ENCODE data around the gene IKBKG.

IKBKG gene

DNA sequence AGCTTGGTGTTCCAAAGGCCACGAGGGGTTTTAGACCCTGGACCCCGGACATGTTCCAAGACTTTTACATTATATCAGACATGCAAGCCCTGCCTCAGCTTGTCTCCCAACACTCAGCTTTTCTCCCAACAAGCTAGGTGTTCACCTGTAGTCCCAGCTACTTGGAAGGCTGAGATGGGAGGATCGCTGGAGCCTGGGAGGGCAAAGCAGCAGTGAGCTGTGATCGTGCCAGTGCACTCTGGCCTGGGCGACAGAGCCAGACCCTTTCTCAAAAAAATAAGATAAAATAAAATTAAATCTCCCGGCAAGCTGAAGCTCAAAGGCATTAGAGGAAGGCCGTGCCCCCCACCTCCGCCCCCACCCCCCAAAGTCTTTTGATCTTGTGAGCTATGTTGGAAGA lies 51.2 kb downstream of the IKBKG start:
- H3K4me3 ChIP-seq (ENCODE audit: low read depth, low read length), result no peak overlapping the region
- TF ChIP-seq, protein P1, sequence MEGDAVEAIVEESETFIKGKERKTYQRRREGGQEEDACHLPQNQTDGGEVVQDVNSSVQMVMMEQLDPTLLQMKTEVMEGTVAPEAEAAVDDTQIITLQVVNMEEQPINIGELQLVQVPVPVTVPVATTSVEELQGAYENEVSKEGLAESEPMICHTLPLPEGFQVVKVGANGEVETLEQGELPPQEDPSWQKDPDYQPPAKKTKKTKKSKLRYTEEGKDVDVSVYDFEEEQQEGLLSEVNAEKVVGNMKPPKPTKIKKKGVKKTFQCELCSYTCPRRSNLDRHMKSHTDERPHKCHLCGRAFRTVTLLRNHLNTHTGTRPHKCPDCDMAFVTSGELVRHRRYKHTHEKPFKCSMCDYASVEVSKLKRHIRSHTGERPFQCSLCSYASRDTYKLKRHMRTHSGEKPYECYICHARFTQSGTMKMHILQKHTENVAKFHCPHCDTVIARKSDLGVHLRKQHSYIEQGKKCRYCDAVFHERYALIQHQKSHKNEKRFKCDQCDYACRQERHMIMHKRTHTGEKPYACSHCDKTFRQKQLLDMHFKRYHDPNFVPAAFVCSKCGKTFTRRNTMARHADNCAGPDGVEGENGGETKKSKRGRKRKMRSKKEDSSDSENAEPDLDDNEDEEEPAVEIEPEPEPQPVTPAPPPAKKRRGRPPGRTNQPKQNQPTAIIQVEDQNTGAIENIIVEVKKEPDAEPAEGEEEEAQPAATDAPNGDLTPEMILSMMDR (IDR thresholded peaks at IDR 0.05; ENCODE audit: insufficient read depth, low read depth, low read length, missing control alignments), result no peak
- no peak for DNase-seq (ENCODE audit: low read depth)

DNA sequence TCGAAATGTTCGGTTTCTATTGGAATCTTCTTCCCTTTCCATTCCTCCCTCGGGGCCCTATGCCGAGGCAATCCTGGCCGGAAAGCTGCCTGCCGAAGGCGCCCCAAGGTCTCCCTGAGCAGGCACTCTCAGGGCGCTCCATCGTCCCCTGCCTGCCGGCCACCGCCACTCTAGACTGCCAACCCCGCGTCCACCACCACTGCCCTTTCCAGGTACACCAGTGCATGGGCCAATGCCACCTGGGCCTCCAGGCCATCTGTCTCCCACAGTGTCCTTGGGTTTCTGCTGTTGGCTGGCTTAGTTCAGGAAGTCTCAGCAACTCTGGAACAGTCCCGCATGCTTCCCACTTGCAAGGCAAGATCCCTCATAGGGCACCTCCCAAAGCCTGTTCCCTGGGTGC lies 52.1 kb downstream of the IKBKG start:
- no peak overlapping the region for H3K4me3 ChIP-seq (ENCODE audit: low read depth, low read length)
- DNase-seq (ENCODE audit: low read depth), result no peak
- TF ChIP-seq, protein P1 (IDR thresholded peaks at IDR 0.05; ENCODE audit: insufficient read depth, low read depth, low read length, missing control alignments), result no peak

DNA sequence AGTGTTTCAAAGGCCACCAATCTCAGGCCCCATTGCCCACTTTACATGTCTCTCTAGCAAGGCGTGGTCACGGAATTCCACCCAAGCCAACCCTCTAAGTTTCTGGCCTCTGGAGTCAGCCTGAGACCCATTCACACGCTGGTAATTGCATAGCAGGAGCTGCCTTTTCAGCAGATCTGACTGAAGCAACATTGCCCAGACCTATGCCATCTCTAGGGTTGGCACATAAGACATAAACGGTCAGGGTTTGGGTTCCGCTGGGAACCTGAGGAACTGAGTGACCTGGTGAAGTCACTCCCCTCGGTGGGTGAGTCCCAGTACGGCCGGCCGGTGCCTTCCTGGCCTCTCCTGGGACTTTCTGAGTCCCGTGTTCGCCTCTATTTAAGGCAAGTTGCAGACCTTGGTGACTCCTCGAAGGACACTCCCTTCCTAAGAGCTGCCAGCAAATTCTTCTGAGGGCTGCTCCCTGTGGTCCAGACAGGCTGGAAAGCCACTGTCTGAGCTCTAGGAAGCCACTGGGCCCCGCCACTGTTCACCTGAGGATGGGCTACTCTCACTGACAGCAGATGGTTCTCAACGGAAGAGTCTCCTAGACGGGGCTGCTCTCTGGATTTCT lies 53.4 kb downstream of the IKBKG start:
- TF ChIP-seq, protein P1 (IDR thresholded peaks at IDR 0.05; ENCODE audit: insufficient read depth, low read depth, low read length, missing control alignments), result no peak
- H3K4me3 ChIP-seq (ENCODE audit: low read depth, low read length), result no peak overlapping the region
- no peak for DNase-seq (ENCODE audit: low read depth)

DNA sequence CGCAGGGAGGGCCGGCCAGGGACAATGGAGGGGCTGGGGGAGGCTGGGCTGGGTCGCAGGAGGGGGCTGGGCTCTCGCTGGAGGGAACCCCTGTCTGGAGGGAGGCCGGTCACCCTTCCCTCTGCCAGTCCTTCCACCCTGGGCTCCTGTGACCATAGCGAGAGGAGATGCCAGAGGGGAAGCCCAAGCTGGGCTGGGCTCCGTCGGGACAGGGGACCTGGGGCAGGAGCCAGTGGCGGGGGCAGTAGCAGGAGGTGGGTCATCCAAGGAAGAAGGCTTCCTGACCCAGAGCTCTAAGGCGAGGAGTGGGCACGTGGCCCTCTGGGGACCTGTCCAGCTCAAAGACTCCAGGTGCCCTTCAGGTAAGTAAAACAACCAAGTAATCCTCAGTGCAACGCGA lies 54.8 kb downstream of the IKBKG start:
- TF ChIP-seq, protein P1 (IDR thresholded peaks at IDR 0.05; ENCODE audit: insufficient read depth, low read depth, low read length, missing control alignments), result no peak
- DNase-seq (ENCODE audit: low read depth), result no peak
- no peak overlapping the region for H3K4me3 ChIP-seq (ENCODE audit: low read depth, low read length)

DNA sequence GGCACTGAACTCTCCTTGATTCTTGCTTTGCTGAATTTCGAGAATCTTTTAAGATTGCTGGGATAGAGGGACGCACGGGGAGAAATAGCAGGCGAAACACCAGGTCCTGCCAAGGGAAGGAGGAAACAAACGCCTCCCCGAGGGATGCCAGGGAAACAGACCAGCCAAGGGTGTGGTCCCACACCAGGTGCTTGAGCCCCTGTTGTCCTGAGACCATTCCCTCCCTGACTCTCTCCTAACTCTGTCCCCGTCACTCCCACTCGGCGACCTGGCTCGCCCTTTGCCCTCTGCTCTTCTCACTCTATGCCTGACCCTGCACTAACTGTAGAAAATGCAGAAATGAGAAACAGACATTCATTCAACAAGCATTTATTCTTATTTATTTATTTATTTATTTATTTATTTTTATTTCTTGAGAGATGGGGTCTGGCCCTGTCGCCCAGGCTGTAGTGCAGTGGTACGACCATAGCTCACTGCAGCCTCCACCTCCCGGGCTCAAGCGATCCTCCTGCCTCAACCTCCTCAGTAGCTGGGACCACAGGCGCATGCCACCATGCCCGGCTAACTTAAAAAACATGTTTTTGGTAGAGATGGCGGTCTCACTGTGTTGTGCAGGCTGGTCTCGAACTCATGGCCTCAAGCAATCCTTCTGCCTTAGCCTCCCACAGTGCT lies 55.5 kb downstream of the IKBKG start:
- no peak overlapping the region for H3K4me3 ChIP-seq (ENCODE audit: low read depth, low read length)
- TF ChIP-seq, protein P1 (IDR thresholded peaks at IDR 0.05; ENCODE audit: insufficient read depth, low read depth, low read length, missing control alignments), result no peak
- DNase-seq (ENCODE audit: low read depth), result no peak

DNA sequence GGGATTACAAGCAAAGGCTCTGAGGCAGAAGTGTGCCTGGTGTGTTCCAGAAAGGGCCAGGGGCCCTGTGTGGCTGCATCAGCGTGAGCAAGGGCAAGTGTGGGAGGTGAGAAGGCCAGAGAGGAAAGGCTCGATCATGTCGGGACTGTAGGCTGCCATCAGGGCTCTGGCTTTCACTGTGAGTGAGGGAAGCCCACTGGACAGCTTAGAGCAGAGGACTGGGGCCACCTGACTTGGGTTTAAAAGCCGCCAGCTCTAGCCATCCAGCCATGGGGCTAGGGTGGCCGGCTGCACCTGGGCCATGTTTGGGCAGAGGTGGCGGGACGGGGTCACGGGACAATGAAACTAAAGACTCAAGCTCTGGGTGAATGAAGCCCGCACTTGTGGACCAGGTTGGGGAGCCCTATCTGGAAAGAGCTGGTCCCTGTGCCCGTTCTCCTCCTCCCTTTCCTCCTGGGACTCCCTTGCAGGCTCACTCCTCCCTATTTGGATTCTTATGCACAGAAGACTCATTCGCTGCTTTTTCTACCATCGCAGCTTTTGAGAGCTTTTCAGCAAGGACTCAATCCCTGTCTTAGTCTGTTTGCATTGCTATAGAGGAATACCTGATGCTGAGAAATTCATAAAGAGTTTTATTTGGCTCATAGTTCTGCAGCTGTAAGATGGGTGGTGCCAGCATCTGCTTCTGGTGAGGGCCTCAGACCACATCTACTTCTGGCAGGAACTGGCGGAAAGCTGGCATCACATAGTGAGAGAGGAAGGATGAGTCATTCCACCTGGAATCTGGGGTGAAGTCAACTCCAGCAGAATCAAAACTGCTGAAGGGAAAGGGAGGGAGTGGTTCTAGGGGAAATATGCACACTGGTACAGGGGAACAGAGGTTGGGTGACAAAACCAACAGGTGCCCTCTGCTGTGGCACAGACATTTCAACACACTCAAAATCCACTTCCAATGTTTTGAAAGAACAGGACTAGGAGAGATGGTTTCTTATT lies 56.3 kb downstream of the IKBKG start:
- H3K4me3 ChIP-seq (ENCODE audit: low read depth, low read length), result no peak overlapping the region
- TF ChIP-seq, protein P1 (IDR thresholded peaks at IDR 0.05; ENCODE audit: insufficient read depth, low read depth, low read length, missing control alignments), result no peak
- DNase-seq (ENCODE audit: low read depth), result no peak
